SK-N-SH (cell line): Measurements from ENCODE around the gene RASA1. TPM values are rescaled to one million over a fixed set of nuclear protein-coding genes. Genes with fewer than 3 reads are reported as not detected.

Experiments
- CTCF ChIA-PET: fragments of 300-600, 350-600 bp; formaldehyde crosslinking; extraction: SDS; loops from one replicate; lab custom pipeline; 2021; lab: Yijun Ruan, JAX
- POLR2A ChIA-PET: fragments of 350-600 bp; sonication (Branson Sonifier 250); formaldehyde crosslinking; extraction: SDS; loops from one replicate; lab custom pipeline; 2020; ENCODE audit warnings: antibody characterized with exemption, inconsistent platforms; lab: Yijun Ruan, JAX
- DNase-seq: peaks from one replicate; pipeline ENCODE4 v3.0.0; 2012
- H2AFZ ChIP-seq: fragments of 200-600 bp; sonication (generic); 2 replicates; pipeline ENCODE4 v1.8.1; 2016; ENCODE audit warnings: antibody characterized with exemption, mild to moderate bottlenecking, low read depth
- H3F3A ChIP-seq: fragments of 200-600 bp; sonication (generic); replicated peaks from 2 replicates; pipeline ENCODE3; 2016; ENCODE audit warnings: antibody characterized with exemption, mild to moderate bottlenecking; ENCODE audit not compliant: insufficient read depth
- H3K27ac ChIP-seq, 2 experiments: fragments of 200-500 bp in 1 of 2; fragments of 200-600 bp in 1 of 2; sonication (Bioruptor generic) in 1 of 2; sonication (generic), shearing (Covaris generic) in 1 of 2; 2 replicates each; pipeline versions ENCODE4 v1.5.1 to v1.6.1; 2014 to 2016; ENCODE audit warnings: low read depth in 2 of 2, inconsistent platforms in 1 of 2, low read length in 1 of 2, mild to moderate bottlenecking in 1 of 2, mixed read lengths in 1 of 2
- H3K27me3 ChIP-seq: fragments of 200-600 bp; sonication (generic), shearing (Covaris generic); 2 replicates; pipeline ENCODE4 v1.6.1; 2016; ENCODE audit warnings: mixed run types; ENCODE audit not compliant: insufficient read depth
- H3K36me3 ChIP-seq, 2 experiments: fragments of 200-500 bp in 1 of 2; fragments of 200-600 bp in 1 of 2; sonication (Bioruptor generic) in 1 of 2; sonication (generic) in 1 of 2; replicated peaks in 1 of 2; 2 replicates each; pipeline versions ENCODE3 to v1.5.1; 2014 to 2016; ENCODE audit warnings: low read length in 1 of 2, mild to moderate bottlenecking in 1 of 2; ENCODE audit not compliant: insufficient read depth in 2 of 2, control insufficient read depth in 1 of 2
- H3K4me1 ChIP-seq, 2 experiments: fragments of 200-500 bp in 1 of 2; fragments of 200-600 bp in 1 of 2; sonication (Bioruptor generic) in 1 of 2; sonication (generic), shearing (Covaris generic) in 1 of 2; 2 replicates each; pipeline versions ENCODE4 v1.5.1 to v1.6.1; 2014 to 2016; ENCODE audit warnings: low read depth in 1 of 2, low read length in 1 of 2, mixed run types in 1 of 2; ENCODE audit not compliant: insufficient read depth in 2 of 2, control insufficient read depth in 1 of 2
- H3K4me2 ChIP-seq: fragments of 200-600 bp; sonication (generic), shearing (Covaris generic); 2 replicates; pipeline ENCODE4 v1.6.1; 2017; ENCODE audit warnings: mixed run types
- H3K4me3 ChIP-seq, 2 experiments: fragments of 200-500 bp in 1 of 2; fragments of 200-600 bp in 1 of 2; sonication (Bioruptor generic) in 1 of 2; sonication (generic), shearing (Covaris generic) in 1 of 2; 2 replicates each; pipeline versions ENCODE4 v1.5.1 to v1.8.1; 2014 to 2016; ENCODE audit warnings: low read depth in 2 of 2, inconsistent platforms in 1 of 2, low read length in 1 of 2, mild to moderate bottlenecking in 1 of 2, mixed read lengths in 1 of 2, moderate library complexity in 1 of 2
- H3K79me2 ChIP-seq: fragments of 200-600 bp; sonication (generic); 2 replicates; pipeline ENCODE4 v1.8.1; 2017; ENCODE audit warnings: mild to moderate bottlenecking; ENCODE audit not compliant: insufficient read depth
- H3K9ac ChIP-seq: fragments of 200-600 bp; sonication (generic); 2 replicates; pipeline ENCODE4 v1.6.1; 2017; ENCODE audit warnings: mixed run types
- H3K9me2 ChIP-seq: fragments of 200-600 bp; sonication (generic); 2 replicates; pipeline ENCODE4 v1.6.1; 2017; ENCODE audit warnings: mixed run types
- H3K9me3 ChIP-seq: fragments of 200-600 bp; sonication (generic); 2 replicates; pipeline ENCODE4 v1.6.1; 2017; ENCODE audit warnings: mixed run types, mild to moderate bottlenecking, moderate library complexity
- H4K20me1 ChIP-seq: fragments of 200-600 bp; sonication (generic); 2 replicates; pipeline ENCODE4 v1.6.1; 2017; ENCODE audit warnings: mild to moderate bottlenecking, mixed run types; ENCODE audit not compliant: insufficient read depth
- EP300 ChIP-seq, 2 experiments: IDR thresholded peaks; 2 replicates each; pipeline versions ENCODE4 v1.4.0 to v1.6.1; 2012; ENCODE audit warnings: borderline replicate concordance in 1 of 2, low read depth in 1 of 2, low read length in 1 of 2
- GABPA ChIP-seq: IDR thresholded peaks from 2 replicates; pipeline ENCODE4 v1.4.0; 2012; ENCODE audit warnings: low read depth, mild to moderate bottlenecking
- GATA2 ChIP-seq: sonication (generic); formaldehyde crosslinking; IDR thresholded peaks from 2 replicates; pipeline ENCODE4 v1.5.0; 2020; ENCODE audit warnings: mild to moderate bottlenecking, missing genetic modification reagents
- IRF3 ChIP-seq: fragments of 150-350 bp; IDR thresholded peaks from 2 replicates; pipeline ENCODE4 v1.6.1; 2016; ENCODE audit warnings: mild to moderate bottlenecking, low read depth, low read length
- MXI1 ChIP-seq: IDR thresholded peaks from 2 replicates; pipeline ENCODE4 v1.6.1; 2012; ENCODE audit warnings: mild to moderate bottlenecking, low read depth, low read length, improper control_type of control experiment
- NFIC ChIP-seq: IDR thresholded peaks from 2 replicates; pipeline ENCODE4 v1.4.0; 2012; ENCODE audit warnings: borderline replicate concordance
- RAD21 ChIP-seq: IDR thresholded peaks from 2 replicates; pipeline ENCODE4 v1.6.1; 2012; ENCODE audit warnings: mild to moderate bottlenecking, low read length
- RCOR1 ChIP-seq: fragments of 150-350 bp; IDR thresholded peaks from 2 replicates; pipeline ENCODE4 v1.6.1; 2017; ENCODE audit warnings: antibody characterized with exemption, low read length
- RFX5 ChIP-seq: IDR thresholded peaks from 2 replicates; pipeline ENCODE4 v1.6.1; 2012; ENCODE audit warnings: mild to moderate bottlenecking, improper control_type of control experiment, low read length
- RXRA ChIP-seq: IDR thresholded peaks from 2 replicates; pipeline ENCODE4 v1.4.0; 2012; ENCODE audit warnings: low read depth, mild to moderate bottlenecking, borderline replicate concordance
- TCF12 ChIP-seq: IDR thresholded peaks from 2 replicates; pipeline ENCODE4 v1.4.0; 2012
- USF1 ChIP-seq: IDR thresholded peaks from 2 replicates; pipeline ENCODE4 v1.4.0; 2012; ENCODE audit warnings: low read depth, borderline replicate concordance
- USF2 ChIP-seq: fragments of 150-350 bp; IDR thresholded peaks from 2 replicates; pipeline ENCODE4 v1.6.1; 2017; ENCODE audit warnings: antibody characterized with exemption, low read length, low read depth, borderline replicate concordance
- ZBTB33 ChIP-seq: IDR thresholded peaks from 2 replicates; pipeline ENCODE4 v1.4.0; 2012; ENCODE audit warnings: low read depth, borderline replicate concordance
- WGBS: methylation state at CpG from one replicate; pipeline ENCODE4 v1.1.6; 2017; ENCODE audit warnings: low lambda C conversion rate; 5-methylcytosine and 5-hydroxymethylcytosine counted together
- polyA plus RNA-seq, 3 experiments: library from polyadenylated mRNA; depleted of rRNA; stranded (reverse); fragments of >200 nt; gene quantifications; 2 replicates each; pipeline ENCODE4 v1.2.3, GENCODE V29; 2012

The RASA1 gene
- polyA plus RNA-seq, 1 of the 3 experiments (the other 2 are of a cell fraction): 49.1 TPM

- TF ChIP-seq IRF3 (no peak), RXRA (no peak), NFIC (no peak)
Measured at GRCh38 chr5:87322381-87322780, 54.7 kb downstream of the RASA1 start (continued).

- POLR2A ChIA-PET: no interaction called here
- H3K27ac ChIP-seq: no peak overlapping the region
- TF ChIP-seq ZBTB33: no peak
Measured at GRCh38 chr5:87327998-87328397, 60.3 kb downstream of the RASA1 start.

DNA sequence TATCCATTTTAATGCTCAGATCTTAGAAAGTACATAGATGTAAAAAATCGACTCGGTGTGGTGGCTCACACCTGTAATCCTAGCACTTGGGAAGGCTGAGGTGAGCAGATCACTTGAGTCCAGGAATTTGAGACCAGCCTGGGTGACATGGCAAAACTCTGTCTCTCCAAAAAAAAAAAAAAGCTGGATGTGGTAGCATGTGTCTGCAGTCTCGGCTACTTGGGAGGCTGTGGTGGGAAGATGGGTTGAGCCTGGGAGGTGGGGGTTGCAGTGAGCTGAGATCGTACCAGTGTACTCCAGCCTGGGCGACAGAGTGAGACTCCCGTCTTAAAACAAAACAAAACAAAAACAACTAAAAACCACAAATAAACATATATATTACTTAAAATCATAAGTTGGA is 61.4 kb downstream of the RASA1 start:
- TF ChIP-seq GATA2 (CRISPR knock-in tag): no peak
- TF ChIP-seq USF2: no peak
- TF ChIP-seq TCF12: no peak
- no peak for TF ChIP-seq RAD21
- no peak for TF ChIP-seq USF1
- no peak for TF ChIP-seq GABPA
- TF ChIP-seq EP300 (IDR thresholded peaks at IDR 0.05; ENCODE audit: borderline replicate concordance in 1 of 2, low read depth in 1 of 2, low read length in 1 of 2): no peak
- TF ChIP-seq MXI1: no peak
- no peak for TF ChIP-seq RCOR1
- no peak for TF ChIP-seq RFX5
- H3K4me1 ChIP-seq: peaks cover 11 to 17% of the 10 kb centered on the region in 2 experiments; a peak in 3 of 4 replicates
- CTCF ChIA-PET: no interaction called here
- no peak overlapping the region for H3K27ac ChIP-seq
- H3K9me3 ChIP-seq: no peaks in the 10 kb centered on the region; the same call in 1 of the 2 replicates
- DNase-seq: no peak
- peaks cover 29 to 34% of the 10 kb centered on the region in 2 experiments for H3K36me3 ChIP-seq
- POLR2A ChIA-PET: no interaction called here
- H3K79me2 ChIP-seq: peaks cover 82% of the 10 kb centered on the region
- H3K4me2 ChIP-seq: no peak overlapping the region
- no peak overlapping the region for H3K9ac ChIP-seq
- H2AFZ ChIP-seq: no peak overlapping the region
- H3K4me3 ChIP-seq: no peak overlapping the region
- peaks cover 8% of the 10 kb centered on the region for H3F3A ChIP-seq
- no peaks in the 10 kb centered on the region for H3K9me2 ChIP-seq
- H3K27me3 ChIP-seq: no peaks in the 10 kb centered on the region
- 95% methylated on average over 6 of the region's 6 CpGs for WGBS
- H4K20me1 ChIP-seq: peaks cover 30% of the 10 kb centered on the region

More at GRCh38 chr5:87327998-87328397, 60.3 kb downstream of the RASA1 start:
- no peaks in the 10 kb centered on the region for H3K27me3 ChIP-seq
- H3K4me1 ChIP-seq: peaks cover 11 to 17% of the 10 kb centered on the region in 2 experiments; a peak in 3 of 4 replicates
- no peak overlapping the region for H3K4me2 ChIP-seq
- no peak overlapping the region for H3K9ac ChIP-seq
- peaks cover 18 to 23% of the 10 kb centered on the region in 2 experiments for H3K36me3 ChIP-seq
- no peaks in the 10 kb centered on the region for H3K9me2 ChIP-seq
- H4K20me1 ChIP-seq: peaks cover 39% of the 10 kb centered on the region
- CTCF ChIA-PET: no interaction called here
- no peak overlapping the region for H3K4me3 ChIP-seq
- no peaks in the 10 kb centered on the region; the same call in 1 of the 2 replicates for H3K9me3 ChIP-seq
- H2AFZ ChIP-seq: no peak overlapping the region
- 72% methylated on average over 2 of the region's 2 CpGs for WGBS
- H3K79me2 ChIP-seq: peaks cover 90% of the 10 kb centered on the region
- DNase-seq: no peak
- peaks cover 11% of the 10 kb centered on the region for H3F3A ChIP-seq
